IMR-90 (cell line): ENCODE results near the gene CHCT1. TPM values are rescaled to one million over a fixed set of nuclear protein-coding genes. Genes with fewer than 3 reads are reported as not detected.
A peak's percentile ranks its signal among the peaks of the same experiment; 100 is the strongest.

ENCODE experiments used
- ATAC-seq: fragments of 200-7000 bp; cut with Tn5 transposase; 2 replicates; pipeline ENCODE4 v1.9.1; 2020; ENCODE audit warnings: low read depth, mild to moderate bottlenecking, moderate library complexity
- BruUV-seq: library from RNA; stranded (reverse); fragments of 400-500 nt; replicated peaks from 2 replicates; lab custom pipeline; 2021; lab: Mats Ljungman, UMichigan
- CTCF ChIA-PET: fragments of 300-600 bp; formaldehyde crosslinking; extraction: SDS; loops from one replicate; lab custom pipeline; 2021; ENCODE audit warnings: antibody characterized with exemption; lab: Yijun Ruan, JAX
- POLR2A ChIA-PET: fragments of 300-600 bp; sonication (Branson Sonifier 250); formaldehyde crosslinking; loops from one replicate; lab custom pipeline; 2022; ENCODE audit warnings: antibody characterized with exemption; ENCODE audit not compliant: unreplicated experiment; lab: Charles Lee
- DNase-seq: peaks from one replicate; pipeline ENCODE4 v3.0.0; 2013
- H2AFZ ChIP-seq: replicated peaks from 2 replicates; pipeline ENCODE3; 2013; ENCODE audit warnings: low read length, mild to moderate bottlenecking; ENCODE audit not compliant: poor library complexity
- H2AK5ac ChIP-seq: 2 replicates; pipeline ENCODE4 v1.6.1; 2013; ENCODE audit warnings: low read depth, low read length, inconsistent platforms
- H2AK9ac ChIP-seq: replicated peaks from 2 replicates; pipeline ENCODE3; 2013; ENCODE audit warnings: mild to moderate bottlenecking, low read depth, low read length, moderate library complexity; ENCODE audit not compliant: poor library complexity
- H2BK120ac ChIP-seq: 2 replicates; pipeline ENCODE4 v1.6.1; 2013; ENCODE audit warnings: low read depth, low read length, inconsistent platforms
- H2BK15ac ChIP-seq: 3 replicates; pipeline ENCODE4 v1.6.1; 2013; ENCODE audit warnings: low read depth, low read length, inconsistent platforms
- H2BK20ac ChIP-seq: 2 replicates; pipeline ENCODE4 v1.6.1; 2013; ENCODE audit warnings: low read depth, mild to moderate bottlenecking, inconsistent platforms, low read length, moderate library complexity
- H2BK5ac ChIP-seq: 2 replicates; pipeline ENCODE4 v1.6.1; 2013; ENCODE audit warnings: mild to moderate bottlenecking, low read depth, low read length, inconsistent platforms; ENCODE audit not compliant: poor library complexity, severe bottlenecking
- H3K14ac ChIP-seq: replicated peaks from 2 replicates; pipeline ENCODE4 v1.6.1; 2013; ENCODE audit warnings: low read depth, low read length, inconsistent platforms
- H3K18ac ChIP-seq: 2 replicates; pipeline ENCODE4 v1.6.1; 2013; ENCODE audit warnings: low read depth, low read length, control low read depth
- H3K23ac ChIP-seq: 2 replicates; pipeline ENCODE4 v1.6.1; 2013; ENCODE audit warnings: low read depth, low read length, inconsistent platforms
- H3K27ac ChIP-seq: 2 replicates; pipeline ENCODE4 v1.5.1; 2013; ENCODE audit warnings: mild to moderate bottlenecking, control low read depth, low read length; ENCODE audit not compliant: insufficient read depth
- H3K27me3 ChIP-seq: 2 replicates; pipeline ENCODE4 v1.6.1; 2013; ENCODE audit warnings: low read length; ENCODE audit not compliant: control insufficient read depth, insufficient read depth
- H3K36me3 ChIP-seq: 2 replicates; pipeline ENCODE4 v1.6.1; 2013; ENCODE audit warnings: low read length, mixed read lengths; ENCODE audit not compliant: control insufficient read depth, insufficient read depth
- H3K4ac ChIP-seq: 2 replicates; pipeline ENCODE4 v1.6.1; 2013; ENCODE audit warnings: low read depth, low read length, inconsistent platforms
- H3K4me1 ChIP-seq: 2 replicates; pipeline ENCODE4 v1.6.1; 2013; ENCODE audit warnings: low read length, mixed read lengths; ENCODE audit not compliant: control insufficient read depth, insufficient read depth
- H3K4me2 ChIP-seq: 2 replicates; pipeline ENCODE4 v1.6.1; 2013; ENCODE audit warnings: low read depth, mild to moderate bottlenecking, control low read depth, low read length, moderate library complexity
- H3K4me3 ChIP-seq: 2 replicates; pipeline ENCODE4 v1.5.1; 2013; ENCODE audit warnings: low read depth, mild to moderate bottlenecking, control low read depth, low read length, moderate library complexity; ENCODE audit not compliant: insufficient read depth
- H3K56ac ChIP-seq: 2 replicates; pipeline ENCODE4 v1.6.1; 2013; ENCODE audit warnings: low read length, inconsistent platforms; ENCODE audit not compliant: insufficient read depth; ENCODE audit errors: extremely low read depth
- H3K79me1 ChIP-seq, 2 experiments: 2 replicates each; pipeline ENCODE4 v1.6.1; 2013; ENCODE audit warnings: low read length in 2 of 2, inconsistent platforms in 1 of 2, low read depth in 1 of 2
- H3K9ac ChIP-seq: 2 replicates; pipeline ENCODE4 v1.6.1; 2013; ENCODE audit warnings: low read depth, low read length, control low read depth
- H3K9me1 ChIP-seq: 2 replicates; pipeline ENCODE4 v1.6.1; 2013; ENCODE audit warnings: low read length, inconsistent platforms; ENCODE audit not compliant: insufficient read depth
- H3K9me3 ChIP-seq: 2 replicates; pipeline ENCODE4 v1.6.1; 2013; ENCODE audit warnings: low read length; ENCODE audit not compliant: control insufficient read depth, insufficient read depth
- H4K20me1 ChIP-seq: 2 replicates; pipeline ENCODE4 v1.6.1; 2013; ENCODE audit warnings: low read length, inconsistent platforms; ENCODE audit not compliant: insufficient read depth
- H4K5ac ChIP-seq: 2 replicates; pipeline ENCODE4 v1.6.1; 2013; ENCODE audit warnings: mild to moderate bottlenecking, low read depth, low read length, control low read depth
- H4K8ac ChIP-seq, 2 experiments: 2 replicates each; pipeline ENCODE4 v1.6.1; 2013; ENCODE audit warnings: low read depth in 2 of 2, low read length in 2 of 2, control low read depth in 1 of 2, inconsistent platforms in 1 of 2
- H4K91ac ChIP-seq: 2 replicates; pipeline ENCODE4 v1.6.1; 2013; ENCODE audit warnings: low read depth, low read length, inconsistent platforms; ENCODE audit not compliant: insufficient read depth
- BHLHE40 ChIP-seq: fragments of 150-350 bp; IDR thresholded peaks from 2 replicates; pipeline ENCODE4 v1.6.1; 2016; ENCODE audit warnings: mild to moderate bottlenecking, low read depth, low read length
- CEBPB ChIP-seq: IDR thresholded peaks from 2 replicates; pipeline ENCODE4 v1.6.1; 2012; ENCODE audit warnings: low read depth, low read length, improper control_type of control experiment
- CHD1 ChIP-seq: IDR thresholded peaks from 2 replicates; pipeline ENCODE4 v1.6.1; 2012; ENCODE audit warnings: low read depth, low read length, improper control_type of control experiment
- CTCF ChIP-seq: conservative IDR thresholded peaks from 2 replicates; pipeline ENCODE4 v1.5.1; 2012; ENCODE audit warnings: mild to moderate bottlenecking, low read depth, low read length, improper control_type of control experiment
- ELK1 ChIP-seq: fragments of 150-350 bp; IDR thresholded peaks from 2 replicates; pipeline ENCODE4 v1.6.1; 2016; ENCODE audit warnings: low read depth, mild to moderate bottlenecking, low read length, moderate library complexity, borderline replicate concordance
- FOS ChIP-seq: fragments of 150-350 bp; IDR thresholded peaks from 2 replicates; pipeline ENCODE4 v1.6.1; 2016; ENCODE audit warnings: low read depth, low read length
- MAFK ChIP-seq: IDR thresholded peaks from 2 replicates; pipeline ENCODE4 v1.6.1; 2012; ENCODE audit warnings: low read depth, low read length, improper control_type of control experiment
- MAZ ChIP-seq: IDR thresholded peaks from 2 replicates; pipeline ENCODE4 v1.6.1; 2012; ENCODE audit warnings: low read depth, mild to moderate bottlenecking, low read length, improper control_type of control experiment, moderate library complexity, borderline replicate concordance
- MXI1 ChIP-seq: IDR thresholded peaks from 2 replicates; pipeline ENCODE4 v1.6.1; 2012; ENCODE audit warnings: low read depth, mild to moderate bottlenecking, low read length, moderate library complexity, borderline replicate concordance
- NFE2L2 ChIP-seq: fragments of 150-350 bp; IDR thresholded peaks from 2 replicates; pipeline ENCODE4 v1.6.1; 2016; ENCODE audit warnings: low read depth, mild to moderate bottlenecking, low read length
- RAD21 ChIP-seq: IDR thresholded peaks from 2 replicates; pipeline ENCODE4 v1.6.1; 2012; ENCODE audit warnings: low read length, improper control_type of control experiment
- RFX5 ChIP-seq: IDR thresholded peaks from 2 replicates; pipeline ENCODE4 v1.8.0; 2012; ENCODE audit warnings: low read depth, mild to moderate bottlenecking, low read length, moderate library complexity
- SMC3 ChIP-seq: fragments of 150-350 bp; IDR thresholded peaks from 2 replicates; pipeline ENCODE4 v1.6.1; 2016; ENCODE audit warnings: low read depth, mild to moderate bottlenecking, antibody characterized with exemption, low read length, moderate library complexity
- USF2 ChIP-seq: fragments of 150-350 bp; IDR thresholded peaks from 2 replicates; pipeline ENCODE4 v1.6.1; 2017; ENCODE audit warnings: mild to moderate bottlenecking, antibody characterized with exemption, low read length, low read depth
- WGBS, 2 experiments: methylation state at CpG; one replicate each; pipeline versions ENCODE4 v1.1.5 to v1.1.7; 2013; ENCODE audit warnings: missing lambda C conversion rate in 2 of 2; ENCODE audit not compliant: insufficient read length in 1 of 2; ENCODE audit errors: extremely low coverage in 2 of 2; 5-methylcytosine and 5-hydroxymethylcytosine counted together
- dilution Hi-C: fragments of 300-500 bp; cut with HindIII; formaldehyde crosslinking; loops from one replicate; pipeline ENCODE4 v1.14.3; 2018; ENCODE audit warnings: low sequenced_read_pairs; ENCODE audit not compliant: unreplicated experiment
- in situ Hi-C: fragments of 300-500 bp; cut with MboI; formaldehyde crosslinking; loops from 3 replicates; pipeline ENCODE4 v1.14.3; 2019; ENCODE audit warnings: low sequenced_read_pairs, inconsistent platforms, mixed read lengths
- intact Hi-C: fragments of 100-400 bp; cut with micrococcal nuclease; formaldehyde crosslinking; loops from 2 replicates; pipeline ENCODE4 v1.10.0; 2022
- polyA plus RNA-seq, 3 experiments: library from polyadenylated mRNA; depleted of rRNA; stranded (reverse); fragments of >200 nt; gene quantifications; 2 replicates each; pipeline ENCODE4 v1.2.3, GENCODE V29; 2012; ENCODE audit warnings: low replicate concordance in 1 of 3
- total RNA-seq: library from RNA; depleted of rRNA; stranded (reverse); fragments of >200 nt; gene quantifications from 2 replicates; pipeline ENCODE4 v1.2.3, GENCODE V29; 2012

CHCT1 gene
- total and polyA plus RNA-seq, 2 of the 4 experiments (the other 2 are of a cell fraction): not detected

GRCh38 chr17:60386147-60387058 is 35.9 kb upstream of the CHCT1 start:
- peak overlapping the region; percentile 9 for H2BK5ac ChIP-seq
- no peak overlapping the region for H3K4me3 ChIP-seq
- ATAC-seq: no peak
- peak overlapping the region; percentile 11; the same call in 1 of the 2 replicates for H3K4ac ChIP-seq
- H3K27me3 ChIP-seq: no peaks in the 10 kb centered on the region
- H3K27ac ChIP-seq: peak overlapping the region; percentile 16; the same call in 1 of the 2 replicates
- ChIA-PET POLR2A (no interaction called here), CTCF (no interaction called here)
- no peak overlapping the region for H2BK120ac ChIP-seq
- no peaks in the 10 kb centered on the region for H3K9me3 ChIP-seq
- dilution Hi-C loops (no loop called here), intact Hi-C loops (no loop called here), in situ Hi-C loops (no loop called here)
- no TSS peak for BruUV-seq
- DNase-seq: no peak
- no peak overlapping the region for H3K18ac ChIP-seq
- no peak overlapping the region for H3K9ac ChIP-seq
- no peak overlapping the region; the same call in none of the 2 replicates for H3K4me2 ChIP-seq
- peaks cover 64% of the 10 kb centered on the region for H4K20me1 ChIP-seq
- no CpG with 5 or more reads among the region's 4 CpGs for WGBS, 2 experiments
- H3K4me1 ChIP-seq: peaks cover 11% of the 10 kb centered on the region
- H3K79me1 ChIP-seq: peaks cover 27 to 73% of the 10 kb centered on the region in 2 experiments
- H3K14ac ChIP-seq: peak overlapping the region; percentile 38; the same call in 1 of the 2 replicates
- H3K23ac ChIP-seq: peak overlapping the region; percentile 54; the same call in 1 of the 2 replicates
- H2AK9ac ChIP-seq: no peak overlapping the region
- H2BK20ac ChIP-seq: peak overlapping the region; percentile 27; the same call in 1 of the 2 replicates
- no peak overlapping the region for H4K91ac ChIP-seq
- H4K8ac ChIP-seq: no peak overlapping the region
- no peaks in the 10 kb centered on the region for H3K36me3 ChIP-seq
- H2BK15ac ChIP-seq: no peak overlapping the region
- H2AK5ac ChIP-seq: no peak overlapping the region
- no peak overlapping the region for H2AFZ ChIP-seq
- no peak overlapping the region for H4K5ac ChIP-seq
- no peak overlapping the region for H3K56ac ChIP-seq
- peaks cover 11% of the 10 kb centered on the region for H3K9me1 ChIP-seq
- TF ChIP-seq MXI1: no peak
- no peak for TF ChIP-seq MAFK
- no peak for TF ChIP-seq BHLHE40
- TF ChIP-seq CHD1: no peak
- no peak for TF ChIP-seq NFE2L2
- no peak for TF ChIP-seq MAZ
- TF ChIP-seq CTCF: no peak
- no peak for TF ChIP-seq RFX5
- TF ChIP-seq CEBPB: no peak
- TF ChIP-seq FOS: no peak
- TF ChIP-seq ELK1: no peak
- no peak for TF ChIP-seq USF2
- no peak for TF ChIP-seq SMC3
- TF ChIP-seq RAD21: no peak
